Gastroesophageal sphincter (tissue), 3 donors: Measurements from ENCODE around the gene CALHM2.

Experiments used
- POLR2A ChIP-seq, 2 donors: fragments of 450-650 bp; IDR thresholded peaks; one replicate each; pipeline ENCODE4 v1.6.1; 2017; ENCODE audit warnings: antibody characterized with exemption in 2 of 2, mild to moderate bottlenecking in 2 of 2, moderate library complexity in 1 of 2
- TF ChIP-seq, protein P1 (sequence below), 4 experiments: fragments of 200-600 bp in 2 of 4; fragments of 450-650 bp in 2 of 4; sonication (generic) in 1 of 4; IDR thresholded peaks; one replicate each; pipeline ENCODE4 v1.5.1; 2017 to 2019; ENCODE audit warnings: antibody characterized with exemption in 4 of 4, mild to moderate bottlenecking in 2 of 4, moderate library complexity in 2 of 4

DNA sequence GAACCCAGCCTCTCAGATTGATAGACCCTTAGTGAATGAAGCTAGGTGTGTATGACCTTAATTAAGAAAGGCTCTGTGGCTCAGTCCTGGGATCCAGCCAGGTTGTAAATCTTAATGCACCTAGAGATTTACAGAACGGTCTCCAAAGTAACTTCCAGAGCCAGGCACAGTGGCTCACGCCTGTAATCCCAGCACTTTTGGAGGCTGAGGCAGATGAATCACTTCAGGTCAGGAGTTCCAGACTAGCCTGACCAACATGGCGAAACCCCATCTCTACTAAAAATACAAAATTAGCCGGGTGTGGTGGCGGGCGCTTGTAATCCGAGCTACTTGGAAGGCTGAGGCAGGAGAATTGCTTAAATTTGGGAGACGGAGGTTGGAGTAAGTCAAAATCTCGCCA, 24.3 kb downstream of the CALHM2 start:
- TF ChIP-seq POLR2A (IDR thresholded peaks at IDR 0.05) = no peak
- TF ChIP-seq, protein P1, sequence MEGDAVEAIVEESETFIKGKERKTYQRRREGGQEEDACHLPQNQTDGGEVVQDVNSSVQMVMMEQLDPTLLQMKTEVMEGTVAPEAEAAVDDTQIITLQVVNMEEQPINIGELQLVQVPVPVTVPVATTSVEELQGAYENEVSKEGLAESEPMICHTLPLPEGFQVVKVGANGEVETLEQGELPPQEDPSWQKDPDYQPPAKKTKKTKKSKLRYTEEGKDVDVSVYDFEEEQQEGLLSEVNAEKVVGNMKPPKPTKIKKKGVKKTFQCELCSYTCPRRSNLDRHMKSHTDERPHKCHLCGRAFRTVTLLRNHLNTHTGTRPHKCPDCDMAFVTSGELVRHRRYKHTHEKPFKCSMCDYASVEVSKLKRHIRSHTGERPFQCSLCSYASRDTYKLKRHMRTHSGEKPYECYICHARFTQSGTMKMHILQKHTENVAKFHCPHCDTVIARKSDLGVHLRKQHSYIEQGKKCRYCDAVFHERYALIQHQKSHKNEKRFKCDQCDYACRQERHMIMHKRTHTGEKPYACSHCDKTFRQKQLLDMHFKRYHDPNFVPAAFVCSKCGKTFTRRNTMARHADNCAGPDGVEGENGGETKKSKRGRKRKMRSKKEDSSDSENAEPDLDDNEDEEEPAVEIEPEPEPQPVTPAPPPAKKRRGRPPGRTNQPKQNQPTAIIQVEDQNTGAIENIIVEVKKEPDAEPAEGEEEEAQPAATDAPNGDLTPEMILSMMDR (IDR thresholded peaks at IDR 0.05) = no peak
